ENCODE data around the gene ABHD4. TPM values are rescaled to one million over a fixed set of nuclear protein-coding genes. Genes with fewer than 3 reads are reported as not detected.
"Not testable (repeated sequence)": the region's sequence is repeated elsewhere in the genome, so short reads cannot be mapped to it uniquely, and the experiment has no call there.

Gene ABHD4
- total RNA-seq, 1 experiment from 2014 or later, result 7.7 TPM

DNA sequence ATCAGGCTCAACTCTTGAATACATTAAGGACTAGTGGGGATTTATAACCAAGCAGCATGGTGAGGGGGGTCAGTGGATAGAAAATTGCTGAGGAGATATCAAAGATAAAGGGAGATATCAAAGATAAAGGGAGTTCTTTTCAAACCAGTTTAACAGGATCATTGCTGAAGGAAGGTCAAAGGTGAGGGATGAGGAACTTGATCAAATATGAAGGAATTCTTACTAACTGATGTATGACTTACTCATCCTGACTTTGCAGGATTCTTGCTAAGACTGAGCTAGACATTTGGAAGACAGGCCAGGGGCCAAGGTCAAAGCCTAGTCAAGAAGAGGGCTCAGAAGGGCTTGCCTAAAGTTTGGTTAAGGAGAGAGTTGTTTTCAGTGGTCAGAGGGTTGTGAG is 4.8 kb downstream of the ABHD4 start:
- DNase-seq (ENCODE audit: low read depth, low spot score), result no peak
- in situ Hi-C loops (cut with HindIII; ENCODE audit: low pct_unique_long_range_greater_than_20kb, low sequenced_read_pairs), result no loop called here

GRCh38 chr14:22606380-22606779 is 8.3 kb downstream of the ABHD4 start:
- in situ Hi-C loops (cut with HindIII; ENCODE audit: low pct_unique_long_range_greater_than_20kb, low sequenced_read_pairs), result no loop called here
- no peak for DNase-seq (ENCODE audit: low read depth, low spot score)

GRCh38 chr14:22607291-22607690 is 9.2 kb downstream of the ABHD4 start:
- in situ Hi-C loops (cut with HindIII; ENCODE audit: low pct_unique_long_range_greater_than_20kb, low sequenced_read_pairs), result no loop called here
- DNase-seq (ENCODE audit: low read depth, low spot score), result no peak

- in situ Hi-C loops (cut with HindIII; ENCODE audit: low pct_unique_long_range_greater_than_20kb, low sequenced_read_pairs), result no loop called here
- no peak for DNase-seq (ENCODE audit: low read depth, low spot score)
These were observed 12.8 kb downstream of the ABHD4 start for GRCh38 chr14:22610931-22611330.

- DNase-seq (ENCODE audit: low read depth, low spot score), result no peak
- in situ Hi-C loops (cut with HindIII; ENCODE audit: low pct_unique_long_range_greater_than_20kb, low sequenced_read_pairs), result no loop called here
These were observed 15.1 kb downstream of the ABHD4 start for GRCh38 chr14:22613106-22613695.

DNA sequence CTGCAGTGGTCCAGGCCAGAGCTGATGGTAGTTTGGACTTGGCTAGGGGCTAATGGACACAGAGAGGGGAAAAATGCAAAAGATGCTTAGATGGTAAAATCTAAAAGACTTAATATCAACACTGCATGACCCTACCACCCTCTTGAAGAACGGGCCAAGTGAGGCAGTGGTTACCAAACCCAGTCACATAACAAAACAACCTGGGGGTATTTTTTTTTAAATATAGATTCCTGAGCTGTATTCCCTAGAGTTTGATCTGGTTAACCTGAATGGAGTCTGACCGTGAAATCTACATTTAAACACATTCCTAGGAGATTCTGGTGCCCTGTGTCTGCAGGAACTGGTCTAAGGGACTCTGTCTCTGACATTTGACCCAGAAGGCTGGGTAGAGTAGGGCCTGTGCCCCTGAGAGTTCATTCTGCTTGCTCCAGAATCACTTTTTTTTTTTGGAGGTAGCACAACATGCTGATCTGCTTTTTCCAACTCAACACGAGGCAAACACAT is 15.7 kb downstream of the ABHD4 start:
- DNase-seq (ENCODE audit: low read depth, low spot score), result no peak
- in situ Hi-C loops (cut with HindIII; ENCODE audit: low pct_unique_long_range_greater_than_20kb, low sequenced_read_pairs), result no loop called here

DNA sequence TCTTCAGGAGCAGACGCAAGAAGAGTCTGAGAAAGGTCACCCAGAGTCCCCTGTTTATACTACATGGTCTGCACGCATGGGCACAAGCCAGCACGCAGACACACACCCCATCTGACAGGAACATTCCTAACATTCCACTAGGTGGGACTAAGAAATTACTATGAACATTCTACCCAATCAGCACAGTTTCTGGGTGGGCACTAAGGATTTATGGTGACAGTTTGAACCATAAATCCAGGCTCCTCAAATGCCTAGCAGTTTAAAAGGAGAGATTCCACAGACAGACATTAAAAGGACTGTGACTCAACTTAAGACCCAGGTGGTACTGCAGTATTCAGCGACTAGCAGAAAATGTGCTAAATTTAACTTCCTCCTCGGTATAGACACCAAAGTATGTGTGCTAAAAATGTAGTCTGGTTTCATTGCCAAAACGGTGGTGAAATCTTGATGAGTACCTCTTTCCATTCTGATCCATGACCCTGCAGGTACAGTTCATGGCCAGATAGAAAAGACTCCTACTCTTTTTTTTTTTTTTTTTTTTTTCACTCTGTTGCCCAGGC is 16.2 kb downstream of the ABHD4 start:
- peak; percentile 16 for DNase-seq (ENCODE audit: low read depth, low spot score)
- in situ Hi-C loops (cut with HindIII; ENCODE audit: low pct_unique_long_range_greater_than_20kb, low sequenced_read_pairs), result no loop called here

- in situ Hi-C loops (cut with HindIII; ENCODE audit: low pct_unique_long_range_greater_than_20kb, low sequenced_read_pairs); DNase-seq (ENCODE audit: low read depth, low spot score): not testable (repeated sequence)
These were observed 17.7 kb downstream of the ABHD4 start for GRCh38 chr14:22615765-22616164.

- DNase-seq (ENCODE audit: low read depth, low spot score), result no peak
- in situ Hi-C loops (cut with HindIII; ENCODE audit: low pct_unique_long_range_greater_than_20kb, low sequenced_read_pairs), result no loop called here
These were observed 24.2 kb downstream of the ABHD4 start for GRCh38 chr14:22622255-22622654.

DNA sequence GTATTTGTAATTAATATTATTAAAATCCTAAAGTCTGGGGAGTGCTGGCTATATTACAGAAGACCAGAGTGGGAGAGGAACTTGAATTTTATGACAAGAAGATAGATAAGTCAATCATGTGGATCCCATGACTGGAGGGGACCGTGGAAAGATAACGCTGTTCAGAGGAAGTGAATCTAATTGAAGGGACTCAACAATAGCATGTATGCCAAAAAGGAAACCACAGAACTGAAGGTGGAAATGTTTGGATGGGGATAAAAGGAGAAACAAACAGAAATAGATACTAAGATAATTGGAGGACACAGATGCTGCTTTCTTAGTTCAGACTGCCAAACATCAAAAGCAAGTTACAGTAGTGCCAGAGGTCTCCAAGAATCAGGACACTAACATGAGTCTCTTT is 24.9 kb downstream of the ABHD4 start:
- DNase-seq (ENCODE audit: low read depth, low spot score), result no peak
- in situ Hi-C loops (cut with HindIII; ENCODE audit: low pct_unique_long_range_greater_than_20kb, low sequenced_read_pairs), result no loop called here

DNA sequence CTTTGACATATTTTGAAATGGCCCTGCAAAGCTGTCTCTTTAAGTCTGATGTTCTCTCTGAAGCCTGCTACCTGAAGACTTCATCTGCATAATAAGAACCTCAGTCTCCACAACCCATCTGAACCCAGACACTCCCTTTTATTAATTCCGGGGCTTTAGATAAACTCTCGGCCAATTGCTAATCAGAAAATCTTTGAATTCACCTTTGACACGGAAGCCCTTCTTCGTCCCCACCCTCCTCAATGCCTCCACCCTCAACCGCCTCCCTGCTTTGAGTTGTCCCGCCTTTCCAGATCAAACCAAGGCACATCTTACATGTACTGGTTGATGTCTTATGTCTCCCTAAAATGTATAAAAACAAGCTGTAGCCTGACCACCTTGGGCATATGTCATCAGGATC is 28.5 kb downstream of the ABHD4 start:
- in situ Hi-C loops (cut with HindIII; ENCODE audit: low pct_unique_long_range_greater_than_20kb, low sequenced_read_pairs), result no loop called here
- no peak for DNase-seq (ENCODE audit: low read depth, low spot score)

GRCh38 chr14:22627506-22628263 is 29.6 kb downstream of the ABHD4 start:
- no peak for DNase-seq (ENCODE audit: low read depth, low spot score)
- in situ Hi-C loops (cut with HindIII; ENCODE audit: low pct_unique_long_range_greater_than_20kb, low sequenced_read_pairs), result no loop called here

DNA sequence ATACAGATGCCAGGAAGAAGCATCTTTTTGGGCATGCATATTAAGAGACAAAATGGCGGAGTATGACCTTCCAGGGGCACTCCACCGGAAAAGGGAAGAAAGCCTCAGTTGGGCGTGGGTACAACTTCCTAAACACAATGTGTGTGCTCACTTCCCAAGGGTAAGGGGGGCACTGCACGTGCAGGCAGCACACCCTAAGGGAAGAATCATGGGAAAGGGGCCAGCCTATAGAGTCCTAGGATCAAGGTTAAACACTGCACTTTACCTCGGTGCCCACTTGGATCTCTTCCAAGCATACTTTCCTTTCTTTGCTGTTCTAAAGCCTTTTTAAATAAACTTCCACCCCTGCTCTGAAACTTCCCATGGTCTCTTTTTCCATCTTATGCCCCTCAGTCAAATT is 31.3 kb downstream of the ABHD4 start:
- in situ Hi-C loops (cut with HindIII; ENCODE audit: low pct_unique_long_range_greater_than_20kb, low sequenced_read_pairs), result no loop called here
- DNase-seq (ENCODE audit: low read depth, low spot score), result no peak

- no peak for DNase-seq (ENCODE audit: low read depth, low spot score)
- in situ Hi-C loops (cut with HindIII; ENCODE audit: low pct_unique_long_range_greater_than_20kb, low sequenced_read_pairs), result no loop called here
These were observed 32.0 kb downstream of the ABHD4 start for GRCh38 chr14:22630066-22630465.

DNA sequence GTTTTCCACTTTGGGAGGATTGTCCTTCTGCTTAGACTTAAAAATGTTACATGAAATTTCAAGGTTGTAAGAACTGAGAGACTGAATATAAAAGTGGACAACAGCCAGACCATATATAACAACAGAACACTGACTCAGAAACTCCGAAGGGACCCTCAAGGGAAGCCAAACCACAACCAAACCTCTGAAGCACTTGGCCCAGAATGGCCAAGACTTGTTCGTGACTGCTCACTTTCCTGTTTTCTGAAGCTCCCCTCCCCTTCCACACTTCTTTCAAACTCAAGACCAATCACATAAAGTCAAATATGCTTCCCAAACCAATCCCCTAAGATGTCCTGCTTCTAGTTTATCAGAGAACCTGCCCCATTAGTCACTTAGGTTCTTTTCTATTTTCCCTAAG is 32.4 kb downstream of the ABHD4 start:
- in situ Hi-C loops (cut with HindIII; ENCODE audit: low pct_unique_long_range_greater_than_20kb, low sequenced_read_pairs), result no loop called here
- no peak for DNase-seq (ENCODE audit: low read depth, low spot score)

DNA sequence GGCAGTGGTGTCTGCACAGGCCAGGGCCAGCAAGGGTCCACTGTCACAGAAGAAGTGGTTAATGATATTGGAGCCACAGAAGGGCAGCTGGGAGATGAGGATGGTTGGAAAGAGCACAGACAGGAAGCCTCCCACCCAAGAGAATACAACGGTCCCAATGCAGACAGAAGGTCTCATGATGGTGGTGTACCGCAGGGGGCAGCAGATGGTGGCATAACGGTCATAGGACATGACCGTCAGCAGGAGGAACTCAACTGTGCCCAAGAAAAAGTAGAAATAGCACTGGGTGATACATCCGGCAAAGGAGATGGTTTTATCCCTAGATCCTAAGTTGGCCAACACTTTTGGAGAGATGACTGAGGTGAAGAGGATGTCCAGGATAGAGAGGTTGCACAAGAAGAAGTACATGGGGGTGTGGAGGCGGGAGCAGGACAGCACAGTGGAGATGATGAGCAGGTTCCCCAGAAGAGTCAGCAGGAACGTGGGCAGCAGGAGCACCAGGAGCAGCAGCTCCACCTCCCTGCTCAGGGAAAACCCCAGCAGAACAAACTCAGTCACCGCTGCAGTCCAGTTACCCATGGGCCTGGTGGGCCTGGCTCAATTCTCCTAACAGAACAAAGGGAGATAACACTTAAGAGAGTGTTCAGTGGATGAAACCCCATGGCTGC is 36.3 kb downstream of the ABHD4 start:
- no peak for DNase-seq (ENCODE audit: low read depth, low spot score)
- in situ Hi-C loops (cut with HindIII; ENCODE audit: low pct_unique_long_range_greater_than_20kb, low sequenced_read_pairs), result no loop called here

GRCh38 chr14:22635980-22636379 is 37.9 kb downstream of the ABHD4 start:
- in situ Hi-C loops (cut with HindIII; ENCODE audit: low pct_unique_long_range_greater_than_20kb, low sequenced_read_pairs); DNase-seq (ENCODE audit: low read depth, low spot score): not testable (repeated sequence)

DNA sequence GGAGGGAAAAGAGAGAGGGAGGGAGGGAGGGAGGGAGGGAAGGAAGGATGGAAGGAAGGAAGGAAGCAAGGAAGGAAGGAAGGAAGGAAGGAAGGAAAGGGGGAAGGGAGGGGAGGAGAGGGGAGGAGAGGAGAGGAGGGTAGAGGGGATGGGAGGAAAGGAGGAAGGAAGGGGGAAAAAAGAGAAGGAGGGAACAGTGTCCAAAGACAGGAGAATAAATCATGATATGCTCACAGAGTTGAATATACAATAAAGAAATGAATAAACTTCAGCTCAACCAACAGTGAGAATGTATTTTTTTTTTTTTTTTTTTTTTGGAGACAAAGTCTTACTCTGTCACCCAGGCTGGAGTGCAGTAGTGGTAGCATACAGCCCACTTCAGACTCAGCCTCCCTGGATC is 42.1 kb downstream of the ABHD4 start:
- in situ Hi-C loops (cut with HindIII; ENCODE audit: low pct_unique_long_range_greater_than_20kb, low sequenced_read_pairs), result no loop called here
- DNase-seq (ENCODE audit: low read depth, low spot score), result no peak
